SJCRH30 (cell line): ENCODE measurements around the gene ATP11A. TPM values are rescaled to one million over a fixed set of nuclear protein-coding genes. Genes with fewer than 3 reads are reported as not detected.
A peak's percentile ranks its signal among the peaks of the same experiment; 100 is the strongest.
"Not testable (repeated sequence)": the region's sequence is repeated elsewhere in the genome, so short reads cannot be mapped to it uniquely, and the experiment has no call there.

Experiments used
- DNase-seq, 2 experiments: peaks; one replicate each; pipeline ENCODE4 v3.0.0-alpha.2; 2015 to 2020
- H3K27ac ChIP-seq: fragments of 250-450 bp; sonication (Bioruptor Pico); 2 replicates; pipeline ENCODE4 v1.5.1; 2020; ENCODE audit warnings: mild to moderate bottlenecking, moderate library complexity
- H3K27me3 ChIP-seq: fragments of 250-450 bp; sonication (Bioruptor Pico); 2 replicates; pipeline ENCODE4 v1.5.1; 2020; ENCODE audit warnings: mild to moderate bottlenecking, moderate library complexity
- H3K36me3 ChIP-seq: fragments of 250-450 bp; sonication (Bioruptor Pico); 2 replicates; pipeline ENCODE4 v1.5.1; 2020; ENCODE audit warnings: mild to moderate bottlenecking, moderate library complexity
- H3K4me1 ChIP-seq: fragments of 250-450 bp; sonication (Bioruptor Pico); 2 replicates; pipeline ENCODE4 v1.5.1; 2020; ENCODE audit warnings: mild to moderate bottlenecking, moderate library complexity
- H3K4me3 ChIP-seq: fragments of 250-450 bp; sonication (Bioruptor Pico); 2 replicates; pipeline ENCODE4 v1.5.1; 2020; ENCODE audit warnings: mild to moderate bottlenecking, moderate library complexity
- H3K9me3 ChIP-seq: fragments of 250-450 bp; sonication (Bioruptor Pico); replicated peaks from 2 replicates; pipeline ENCODE4 v1.5.1; 2020; ENCODE audit warnings: mild to moderate bottlenecking, moderate library complexity
- total RNA-seq: library from RNA; depleted of rRNA; stranded (reverse); fragments of >200 nt; shearing (Covaris generic); gene quantifications from 2 replicates; pipeline ENCODE4 v1.2.3, GENCODE V29; 2014

Gene ATP11A
- total RNA-seq, 1 experiment from 2014 or later = 14.2 TPM

DNA sequence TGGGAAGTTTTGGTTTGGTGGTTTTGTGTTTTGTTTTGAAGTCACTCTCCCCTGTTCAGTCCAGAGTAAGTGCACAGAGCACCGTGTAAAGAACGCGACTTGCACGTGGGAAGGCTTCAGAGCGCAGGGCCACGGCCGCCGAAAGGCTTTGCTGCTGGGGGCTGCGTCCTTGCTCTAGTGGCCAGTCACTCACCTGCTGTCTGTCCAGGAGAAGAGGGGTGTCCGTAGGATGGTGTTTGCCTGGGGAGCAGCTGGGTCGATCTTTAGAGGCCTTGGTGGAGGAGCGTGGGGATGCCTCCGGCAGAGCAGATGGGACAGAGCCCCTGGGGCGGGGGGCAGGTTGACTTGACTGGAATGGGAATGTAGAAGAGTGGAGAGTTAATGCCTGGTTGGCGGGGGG, 162.6 kb downstream of the ATP11A start:
- no peak for DNase-seq
- H3K27me3 ChIP-seq = no peaks in the 10 kb centered on the region
- H3K4me1 ChIP-seq = peaks cover 3% of the 10 kb centered on the region; the same call in 1 of the 2 replicates
- H3K4me3 ChIP-seq = no peak overlapping the region
- peaks cover 10% of the 10 kb centered on the region for H3K36me3 ChIP-seq
- no peak overlapping the region for H3K27ac ChIP-seq
- 0 out of 2 replicates have a peak, but pooled peaks cover 3% of the 10 kb centered on the region for H3K9me3 ChIP-seq

DNA sequence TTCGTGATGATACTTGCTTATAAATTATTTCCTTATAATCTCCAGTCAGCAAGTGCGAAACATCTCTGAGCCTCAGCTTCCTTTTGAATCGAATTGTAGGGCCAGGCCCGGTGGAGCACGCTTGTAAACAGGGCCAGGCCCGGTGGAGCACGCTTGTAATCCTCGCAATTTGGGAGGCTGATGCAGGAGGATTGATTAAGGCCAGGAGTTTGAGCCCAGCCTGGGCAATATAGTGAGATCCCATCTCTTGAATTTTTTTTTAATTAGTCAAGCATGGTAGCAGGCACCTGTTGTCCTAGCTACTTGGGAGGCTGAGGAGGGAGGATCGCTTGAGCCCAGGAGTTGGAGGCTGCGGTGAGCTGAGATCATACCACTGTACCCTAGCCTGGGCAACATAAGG, 163.0 kb downstream of the ATP11A start:
- no peak overlapping the region for H3K4me3 ChIP-seq

DNA sequence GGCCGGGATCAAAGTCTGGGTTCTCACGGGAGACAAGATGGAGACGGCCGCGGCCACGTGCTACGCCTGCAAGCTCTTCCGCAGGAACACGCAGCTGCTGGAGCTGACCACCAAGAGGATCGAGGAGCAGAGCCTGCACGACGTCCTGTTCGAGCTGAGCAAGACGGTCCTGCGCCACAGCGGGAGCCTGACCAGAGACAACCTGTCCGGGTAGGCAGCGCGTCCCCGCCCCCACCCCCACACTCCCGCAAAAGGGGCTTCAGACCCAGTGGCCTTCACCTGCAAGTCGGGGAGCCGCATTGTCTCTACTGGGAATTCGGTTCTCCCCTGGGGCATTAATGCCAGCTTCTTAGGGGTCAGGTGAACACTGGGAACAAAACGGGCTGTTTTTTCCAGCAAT, 164.5 kb downstream of the ATP11A start:
- Histone ChIP-seq H3K27ac (no peak overlapping the region), H3K36me3 (peaks cover 10% of the 10 kb centered on the region), H3K4me1 (peaks cover under 1% of the 10 kb centered on the region; the same call in 1 of the 2 replicates), H3K27me3 (no peaks in the 10 kb centered on the region), H3K4me3 (no peak overlapping the region), H3K9me3 (no peaks in the 10 kb centered on the region)
- DNase-seq = no peak

More for the DNA sequence above, 163.0 kb downstream of the ATP11A start:
- Histone ChIP-seq H3K27ac (no peak overlapping the region), H3K27me3 (no peaks in the 10 kb centered on the region), H3K36me3 (peaks cover 10% of the 10 kb centered on the region), H3K4me1 (peaks cover 3% of the 10 kb centered on the region; the same call in 1 of the 2 replicates), H3K9me3 (0 out of 2 replicates have a peak, but pooled peaks cover 3% of the 10 kb centered on the region)
- no peak for DNase-seq

DNA sequence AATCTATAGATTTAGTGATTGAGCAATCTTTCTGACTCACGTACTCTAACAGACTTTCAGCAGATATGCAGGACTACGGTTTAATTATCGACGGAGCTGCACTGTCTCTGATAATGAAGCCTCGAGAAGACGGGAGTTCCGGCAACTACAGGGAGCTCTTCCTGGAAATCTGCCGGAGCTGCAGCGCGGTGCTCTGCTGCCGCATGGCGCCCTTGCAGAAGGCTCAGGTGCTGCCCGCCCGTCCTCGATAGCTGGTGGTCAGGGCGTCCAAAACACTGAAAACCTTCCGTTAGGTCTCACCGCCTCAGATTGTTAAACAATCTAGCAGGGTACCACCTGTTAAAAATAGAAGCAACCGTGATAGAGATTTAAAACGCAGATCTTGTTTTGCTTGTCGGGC, 166.0 kb downstream of the ATP11A start:
- Histone ChIP-seq H3K4me3 (no peak overlapping the region), H3K36me3 (peaks cover 10% of the 10 kb centered on the region), H3K9me3 (no peaks in the 10 kb centered on the region), H3K27ac (no peak overlapping the region), H3K27me3 (no peaks in the 10 kb centered on the region), H3K4me1 (no peaks in the 10 kb centered on the region)
- no peak for DNase-seq

DNA sequence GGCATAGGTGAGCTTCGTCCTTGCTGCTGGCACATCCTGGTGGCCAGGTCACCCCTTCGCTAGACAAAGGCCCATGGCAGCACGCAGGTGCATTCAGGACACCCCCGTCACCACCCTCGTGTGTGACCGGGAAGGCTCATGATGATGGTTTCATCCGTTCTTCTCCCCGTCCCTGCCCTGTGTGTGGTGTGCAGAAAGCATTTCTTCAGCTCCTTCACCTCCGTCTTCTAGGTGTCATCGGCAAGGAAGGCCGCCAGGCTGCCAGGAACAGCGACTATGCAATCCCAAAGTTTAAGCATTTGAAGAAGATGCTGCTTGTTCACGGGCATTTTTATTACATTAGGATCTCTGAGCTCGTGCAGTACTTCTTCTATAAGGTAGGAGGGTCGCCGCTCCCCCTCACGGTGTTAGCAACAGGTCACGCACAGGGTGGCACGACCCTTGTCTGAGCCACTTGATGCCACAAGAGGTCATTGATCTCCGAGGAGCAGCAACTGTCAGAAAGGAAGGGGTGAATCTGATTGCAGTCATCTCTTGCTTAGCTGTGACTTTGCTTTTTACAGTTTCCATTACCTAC, 168.2 kb downstream of the ATP11A start:
- Histone ChIP-seq H3K9me3 (no peaks in the 10 kb centered on the region), H3K27me3 (no peaks in the 10 kb centered on the region), H3K36me3 (peaks cover 3% of the 10 kb centered on the region; the same call in 1 of the 2 replicates), H3K4me1 (no peaks in the 10 kb centered on the region), H3K4me3 (no peak overlapping the region), H3K27ac (no peak overlapping the region)
- DNase-seq = no peak

DNA sequence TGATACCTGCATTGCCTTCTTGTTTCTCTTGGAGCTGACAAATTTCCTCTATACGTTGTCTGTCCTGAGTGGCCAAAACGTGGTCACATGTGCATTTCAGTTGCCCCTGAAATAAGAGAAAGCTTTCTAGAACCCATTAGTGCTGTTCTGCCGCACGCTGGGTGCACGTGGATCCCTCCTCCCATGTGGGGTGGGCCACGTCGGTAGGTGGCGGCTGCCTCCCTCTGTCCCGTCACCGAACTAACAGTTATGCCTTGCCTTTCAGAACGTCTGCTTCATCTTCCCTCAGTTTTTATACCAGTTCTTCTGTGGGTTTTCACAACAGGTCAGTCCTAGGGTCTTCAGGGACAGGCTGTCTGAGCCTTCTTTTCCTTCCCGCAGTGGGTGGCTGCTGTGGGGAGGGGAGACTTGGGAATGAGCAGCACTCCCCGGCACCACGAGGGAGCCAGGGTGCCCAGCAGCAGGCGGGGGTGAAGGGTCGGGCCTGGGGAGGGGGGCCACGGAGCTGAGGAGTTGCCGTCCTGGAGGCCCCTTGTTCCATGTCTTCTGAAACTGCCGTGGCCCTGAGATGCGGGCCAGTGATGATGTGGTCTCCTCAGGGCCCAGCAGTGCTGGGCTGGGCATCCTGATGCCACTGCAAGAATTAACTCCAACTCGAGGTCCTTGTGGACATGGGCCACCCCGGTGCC, 169.4 kb downstream of the ATP11A start:
- H3K4me3 ChIP-seq = no peak overlapping the region
- H3K27ac ChIP-seq = no peak overlapping the region
- no peaks in the 10 kb centered on the region for H3K4me1 ChIP-seq
- H3K9me3 ChIP-seq = no peaks in the 10 kb centered on the region
- no peak for DNase-seq
- peaks cover 3% of the 10 kb centered on the region; the same call in 1 of the 2 replicates for H3K36me3 ChIP-seq
- H3K27me3 ChIP-seq = no peaks in the 10 kb centered on the region

DNA sequence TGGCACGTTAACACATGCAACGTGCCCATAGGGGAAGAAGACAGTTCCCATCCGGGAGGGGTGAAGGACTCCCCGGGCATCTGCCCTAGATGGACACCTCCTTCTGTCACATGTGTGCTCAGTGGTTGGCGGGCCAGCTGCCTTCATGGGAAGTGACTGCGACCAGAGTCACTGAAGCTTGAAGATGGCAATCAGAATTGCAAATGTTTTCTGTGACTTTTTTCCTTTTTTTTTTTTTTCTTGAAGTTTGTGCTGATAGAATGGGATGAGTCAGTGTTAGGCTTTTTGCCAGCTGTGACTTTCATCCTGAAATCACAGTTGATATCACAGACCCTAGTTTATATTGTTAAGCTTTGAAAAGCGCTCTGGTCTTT, 170.0 kb downstream of the ATP11A start:
- Histone ChIP-seq H3K4me3 (no peak overlapping the region), H3K27me3 (no peaks in the 10 kb centered on the region), H3K9me3 (no peaks in the 10 kb centered on the region), H3K27ac (no peak overlapping the region), H3K4me1 (no peaks in the 10 kb centered on the region), H3K36me3 (peaks cover 3% of the 10 kb centered on the region; the same call in 1 of the 2 replicates)
- DNase-seq = peak in 1 of 2 experiments; percentile 18

DNA sequence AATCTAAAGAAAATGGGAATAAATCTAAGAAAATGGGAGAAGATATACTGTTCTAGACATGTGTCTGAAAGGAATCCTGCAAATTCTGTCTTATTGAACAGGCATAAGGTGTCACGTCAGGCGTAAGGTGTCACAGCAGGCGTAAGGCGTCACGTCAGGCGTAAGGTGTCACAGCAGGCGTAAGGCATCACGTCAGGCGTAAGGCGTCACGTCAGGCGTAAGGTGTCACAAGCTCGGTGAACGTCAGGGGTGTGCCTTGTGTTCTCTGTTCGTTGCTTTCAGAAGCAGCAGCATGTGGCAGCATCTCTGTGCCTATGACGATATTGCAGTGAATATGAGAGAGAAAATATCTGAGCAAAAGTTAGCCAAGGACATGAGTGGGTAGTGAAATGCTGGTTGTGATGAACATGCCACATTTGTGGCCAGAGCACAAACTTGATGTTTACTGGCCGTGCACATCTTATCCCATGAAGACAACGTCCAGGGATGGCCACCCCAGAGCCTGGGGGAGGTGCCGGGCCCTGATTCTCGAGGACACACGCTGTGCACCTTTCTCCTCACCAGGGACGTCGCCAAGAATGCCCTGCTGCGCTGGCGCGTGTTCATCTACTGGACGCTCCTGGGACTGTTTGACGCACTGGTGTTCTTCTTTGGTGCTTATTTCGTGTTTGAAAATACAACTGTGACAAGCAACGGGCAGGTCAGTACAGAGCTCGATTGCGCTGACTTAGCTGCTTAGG, 172.2 kb downstream of the ATP11A start:
- Histone ChIP-seq H3K36me3 (no peaks in the 10 kb centered on the region; the same call in 1 of the 2 replicates), H3K4me1 (no peaks in the 10 kb centered on the region), H3K4me3 (no peak overlapping the region), H3K27ac (no peak overlapping the region), H3K27me3 (no peaks in the 10 kb centered on the region), H3K9me3 (no peaks in the 10 kb centered on the region)
- no peak for DNase-seq

DNA sequence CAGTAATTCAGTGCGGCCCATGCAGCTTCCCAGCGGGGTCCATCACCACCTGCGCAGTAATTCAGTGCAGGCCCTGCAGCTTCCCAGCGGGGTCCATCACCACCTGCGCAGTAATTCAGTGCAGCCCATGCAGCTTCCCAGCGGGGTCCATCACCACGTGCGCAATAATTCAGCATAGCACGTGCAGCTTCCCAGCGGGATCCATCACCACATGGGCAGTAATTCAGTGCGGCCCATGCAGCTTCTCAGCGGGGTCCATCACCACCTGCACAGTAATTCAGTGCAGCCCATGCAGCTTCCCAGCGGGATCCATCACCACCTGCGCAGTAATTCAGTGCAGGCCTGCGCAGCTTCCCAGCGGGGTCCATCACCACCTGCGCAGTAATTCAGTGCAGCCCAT, 173.5 kb downstream of the ATP11A start:
- not testable (repeated sequence) for H3K27me3 ChIP-seq, H3K4me3 ChIP-seq, H3K9me3 ChIP-seq, DNase-seq, H3K4me1 ChIP-seq, H3K36me3 ChIP-seq, H3K27ac ChIP-seq

DNA sequence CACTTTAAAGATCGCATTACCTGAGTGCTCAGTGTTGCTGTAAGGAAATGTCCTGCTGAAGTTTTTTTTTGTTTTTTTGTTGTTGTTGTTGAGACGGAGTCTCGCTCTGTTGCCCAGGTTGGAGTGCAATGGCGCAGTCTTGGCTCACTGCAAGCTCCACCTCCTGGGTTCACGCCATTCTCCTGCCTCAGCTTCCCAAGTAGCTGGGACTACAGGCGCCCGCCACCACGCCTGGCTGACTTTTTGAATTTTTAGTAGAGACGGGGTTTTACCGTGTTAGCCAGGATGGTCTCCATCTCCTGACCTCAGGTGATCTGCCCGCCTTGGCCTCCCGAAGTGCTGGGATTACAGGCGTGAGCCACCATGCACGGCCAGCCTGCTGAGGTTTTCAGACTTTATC, 175.6 kb downstream of the ATP11A start:
- not testable (repeated sequence) for H3K27me3 ChIP-seq, H3K27ac ChIP-seq, H3K4me3 ChIP-seq, H3K36me3 ChIP-seq, DNase-seq, H3K9me3 ChIP-seq
- peaks cover 12% of the 10 kb centered on the region for H3K4me1 ChIP-seq

DNA sequence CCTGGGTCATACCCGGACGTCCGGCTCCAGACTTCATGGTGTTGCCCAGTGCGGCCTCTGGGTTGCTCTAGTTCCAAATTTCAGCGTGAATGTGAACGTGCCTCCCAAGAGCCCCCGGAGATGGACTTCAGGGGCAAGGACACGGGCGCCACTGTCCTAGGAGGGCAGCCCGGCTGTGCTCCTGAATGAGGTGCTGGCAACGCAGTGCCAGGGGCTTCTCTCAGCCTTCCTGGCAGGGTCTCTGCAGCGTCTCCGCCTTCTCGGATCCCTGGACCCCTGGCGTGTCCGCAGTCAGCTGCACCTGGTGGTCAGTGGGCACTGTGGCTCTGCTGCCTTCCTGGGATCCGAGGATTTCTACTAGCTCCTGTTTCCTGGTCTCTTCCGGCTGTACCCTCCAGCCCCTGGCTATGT, 177.5 kb downstream of the ATP11A start:
- no peaks in the 10 kb centered on the region for H3K27me3 ChIP-seq
- no peak for DNase-seq
- no peak overlapping the region for H3K27ac ChIP-seq

DNA sequence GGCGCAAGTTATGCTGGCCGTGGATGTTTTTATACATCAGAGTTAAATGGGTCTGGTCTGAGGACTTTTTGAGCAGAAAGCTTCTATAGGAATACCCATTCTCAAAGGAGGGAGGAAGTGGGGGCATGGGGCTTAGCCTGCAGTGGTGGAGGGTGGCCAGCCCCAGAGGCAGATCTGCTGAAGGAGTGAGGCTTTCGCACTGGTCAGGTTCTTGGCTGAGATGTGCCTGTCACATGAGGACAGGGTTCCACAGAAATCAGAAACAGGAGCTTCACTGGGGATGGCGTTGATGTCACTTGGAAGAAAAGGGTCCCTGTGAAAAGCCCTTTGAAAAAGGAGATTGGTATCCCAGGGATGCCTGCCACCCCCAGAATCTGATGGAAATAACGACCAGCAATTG, 178.5 kb downstream of the ATP11A start:
- no peak overlapping the region for H3K27ac ChIP-seq
- no peaks in the 10 kb centered on the region for H3K27me3 ChIP-seq
- H3K36me3 ChIP-seq = no peaks in the 10 kb centered on the region
- H3K9me3 ChIP-seq = no peaks in the 10 kb centered on the region
- peaks cover 12% of the 10 kb centered on the region for H3K4me1 ChIP-seq
- DNase-seq = no peak
- H3K4me3 ChIP-seq = no peak overlapping the region

More for the DNA sequence above, 177.5 kb downstream of the ATP11A start:
- H3K36me3 ChIP-seq = no peaks in the 10 kb centered on the region
- no peak overlapping the region for H3K4me3 ChIP-seq
- H3K9me3 ChIP-seq = no peaks in the 10 kb centered on the region
- H3K4me1 ChIP-seq = peaks cover 12% of the 10 kb centered on the region

DNA sequence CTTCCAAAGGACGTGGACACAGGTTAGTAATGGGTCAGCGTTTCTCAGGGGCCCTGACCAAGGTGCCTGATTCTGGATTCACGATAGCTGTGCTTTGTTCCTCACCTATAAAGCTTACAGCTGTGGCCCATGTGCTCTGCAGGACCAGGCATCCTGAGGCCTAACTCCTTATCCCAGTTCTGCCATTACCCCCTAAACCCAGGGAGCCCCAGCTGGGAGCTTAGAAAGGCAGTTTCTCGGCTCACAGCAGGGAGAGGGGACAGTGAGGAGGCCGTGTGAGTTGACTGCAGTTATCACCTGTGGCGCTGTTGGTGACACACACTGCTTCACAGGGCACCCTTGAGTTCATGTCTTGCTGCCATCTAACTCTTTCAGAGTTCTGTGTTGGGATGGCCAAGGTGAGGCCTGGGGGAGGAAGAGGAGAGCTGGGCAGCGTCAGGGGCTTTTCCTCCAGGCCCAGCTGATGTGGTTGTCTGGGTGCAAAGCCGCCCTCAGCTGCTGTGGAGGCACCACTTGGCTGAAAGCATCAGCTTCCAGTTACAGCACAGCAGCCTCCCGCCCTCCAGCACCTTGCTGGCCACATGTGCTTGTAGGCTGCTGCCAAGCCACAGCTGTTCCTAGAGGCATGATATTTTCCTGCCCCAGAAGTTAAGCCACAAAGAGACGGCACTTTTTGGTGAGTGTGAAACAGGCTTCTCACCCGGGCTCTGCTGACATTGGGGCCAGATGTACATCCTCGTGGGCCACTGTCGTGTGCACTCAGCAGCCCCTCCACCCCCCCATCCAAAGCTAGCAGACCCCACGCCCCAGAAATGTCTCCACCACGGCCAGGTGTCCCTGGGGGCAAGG, 179.6 kb downstream of the ATP11A start:
- Histone ChIP-seq H3K27me3 (no peaks in the 10 kb centered on the region), H3K9me3 (no peaks in the 10 kb centered on the region), H3K4me1 (peaks cover 12% of the 10 kb centered on the region), H3K27ac (peak overlapping the region; percentile 67), H3K4me3 (no peak overlapping the region), H3K36me3 (no peaks in the 10 kb centered on the region)
- peak; percentile 84 to 87 for DNase-seq

DNA sequence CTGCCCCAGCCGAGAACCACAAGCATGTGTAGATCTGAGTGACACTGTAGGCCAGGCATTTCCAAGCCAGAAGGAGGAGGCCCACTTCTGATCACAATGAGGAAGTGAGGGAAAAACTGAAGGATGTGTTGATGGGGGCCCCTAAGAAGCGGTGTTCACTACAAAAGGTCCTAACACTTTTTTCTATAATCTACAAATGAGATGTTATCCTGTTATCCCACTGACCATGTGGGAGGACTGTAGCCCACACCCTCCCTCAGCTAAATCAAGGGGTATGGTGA, 180.2 kb downstream of the ATP11A start:
- DNase-seq = no peak
- H3K27ac ChIP-seq = peak overlapping the region; percentile 67
- peaks cover 12% of the 10 kb centered on the region for H3K4me1 ChIP-seq
- H3K9me3 ChIP-seq = no peaks in the 10 kb centered on the region
- H3K36me3 ChIP-seq = no peaks in the 10 kb centered on the region
- no peaks in the 10 kb centered on the region for H3K27me3 ChIP-seq
- H3K4me3 ChIP-seq = no peak overlapping the region
